ENCODE data around the gene MAP1LC3B.

Gene MAP1LC3B

GRCh38 chr16:87351320-87351698 lies 40.8 kb upstream of the MAP1LC3B start:
- 57% methylated on average over 9 of the region's 9 CpGs for WGBS
- Histone ChIP-seq H4K8ac (ENCODE audit: low read length) (no peak overlapping the region), H2BK5ac (ENCODE audit: low read depth, low read length, poor library complexity, severe bottlenecking) (no peak overlapping the region), H2BK120ac (ENCODE audit: low read depth, low read length) (no peak overlapping the region), H3K4me1 (ENCODE audit: control insufficient read depth, insufficient read depth, low read depth, low read length) (peaks cover 7% of the 10 kb centered on the region), H3K9me3 (ENCODE audit: control insufficient read depth, low read length) (no peaks in the 10 kb centered on the region), H3K9ac (ENCODE audit: low read length) (peak overlapping the region; percentile 68), H4K91ac (ENCODE audit: low read length) (no peak overlapping the region), H3K36me3 (ENCODE audit: control insufficient read depth in 1 of 2, insufficient read depth in 2 of 2, low read depth in 1 of 2, low read length in 2 of 2) (peaks cover 41 to 52% of the 10 kb centered on the region in 2 experiments), H2AFZ (ENCODE audit: low read depth, low read length) (no peak overlapping the region), H2BK12ac (ENCODE audit: low read length in 2 of 2) (no peak overlapping the region), H3K18ac (ENCODE audit: low read depth in 1 of 2, low read length in 2 of 2) (no peak overlapping the region), H3K27me3 (ENCODE audit: control insufficient read depth in 1 of 2, insufficient read depth in 1 of 2, low read length in 2 of 2) (no peaks in the 10 kb centered on the region), H3K23ac (ENCODE audit: low read length in 2 of 2) (no peak overlapping the region), H3K27ac (ENCODE audit: low read length, poor library complexity, severe bottlenecking) (no peak overlapping the region), H3K4me2 (ENCODE audit: low read length, poor library complexity, severe bottlenecking) (no peak overlapping the region), H3K79me1 (replicated peaks; ENCODE audit: low read length, poor library complexity, severe bottlenecking) (peaks cover 51% of the 10 kb centered on the region), H3K4me3 (ENCODE audit: insufficient read depth in 1 of 2, low read depth in 1 of 2, low read length in 2 of 2) (peak overlapping the region in 1 of 2 experiments; percentile 68), H3K14ac (ENCODE audit: low read length in 2 of 2) (no peak overlapping the region), H3K4ac (ENCODE audit: low read depth in 1 of 2, low read length in 2 of 2) (no peak overlapping the region), H2BK15ac (ENCODE audit: low read depth, poor library complexity, severe bottlenecking) (no peak overlapping the region), H2AK5ac (ENCODE audit: low read length, severe bottlenecking) (no peak overlapping the region)
- no peak for DNase-seq

DNA sequence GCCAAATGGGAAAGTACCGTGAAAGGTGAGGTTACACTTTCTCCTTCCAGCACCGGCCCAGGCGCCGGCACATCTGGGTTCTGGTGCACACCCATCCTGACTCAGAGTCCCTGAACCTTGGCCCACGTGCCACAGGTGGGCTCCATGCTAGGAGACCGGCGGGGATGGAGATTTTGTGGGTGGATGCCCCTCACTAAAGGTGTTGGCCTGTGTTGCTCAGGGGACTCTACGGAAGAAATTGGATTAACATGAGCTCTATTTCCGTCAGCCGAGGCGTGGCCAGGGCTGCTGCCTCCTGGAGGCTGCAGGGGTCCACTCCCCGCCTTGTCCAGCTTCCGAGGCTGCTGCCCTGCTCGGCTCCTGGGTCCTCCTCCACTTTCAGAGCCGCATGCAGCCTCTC lies 39.3 kb upstream of the MAP1LC3B start:
- H2AK5ac ChIP-seq (ENCODE audit: low read length, severe bottlenecking): no peak overlapping the region
- no peak for DNase-seq
- H3K9ac ChIP-seq (ENCODE audit: low read length): no peak overlapping the region
- H3K4ac ChIP-seq (ENCODE audit: low read depth in 1 of 2, low read length in 2 of 2): no peak overlapping the region
- H3K18ac ChIP-seq (ENCODE audit: low read depth in 1 of 2, low read length in 2 of 2): no peak overlapping the region
- no peak overlapping the region for H3K23ac ChIP-seq (ENCODE audit: low read length in 2 of 2)
- no peak overlapping the region for H4K91ac ChIP-seq (ENCODE audit: low read length)
- H3K4me3 ChIP-seq (ENCODE audit: insufficient read depth in 1 of 2, low read depth in 1 of 2, low read length in 2 of 2): no peak overlapping the region
- H3K4me2 ChIP-seq (ENCODE audit: low read length, poor library complexity, severe bottlenecking): no peak overlapping the region
- peaks cover 38 to 54% of the 10 kb centered on the region in 2 experiments for H3K36me3 ChIP-seq (ENCODE audit: control insufficient read depth in 1 of 2, insufficient read depth in 2 of 2, low read depth in 1 of 2, low read length in 2 of 2)
- H2AFZ ChIP-seq (ENCODE audit: low read depth, low read length): no peak overlapping the region
- no peak overlapping the region for H3K27ac ChIP-seq (ENCODE audit: low read length, poor library complexity, severe bottlenecking)
- H2BK12ac ChIP-seq (ENCODE audit: low read length in 2 of 2): no peak overlapping the region
- H3K14ac ChIP-seq (ENCODE audit: low read length in 2 of 2): no peak overlapping the region
- no peaks in the 10 kb centered on the region for H3K9me3 ChIP-seq (ENCODE audit: control insufficient read depth, low read length)
- H2BK15ac ChIP-seq (ENCODE audit: low read depth, poor library complexity, severe bottlenecking): no peak overlapping the region
- WGBS: 96% methylated on average over 15 of the region's 15 CpGs
- H2BK5ac ChIP-seq (ENCODE audit: low read depth, low read length, poor library complexity, severe bottlenecking): no peak overlapping the region
- no peaks in the 10 kb centered on the region for H3K27me3 ChIP-seq (ENCODE audit: control insufficient read depth in 1 of 2, insufficient read depth in 1 of 2, low read length in 2 of 2)
- peaks cover 7% of the 10 kb centered on the region for H3K4me1 ChIP-seq (ENCODE audit: control insufficient read depth, insufficient read depth, low read depth, low read length)
- H4K8ac ChIP-seq (ENCODE audit: low read length): no peak overlapping the region
- H2BK120ac ChIP-seq (ENCODE audit: low read depth, low read length): no peak overlapping the region
- H3K79me1 ChIP-seq (replicated peaks; ENCODE audit: low read length, poor library complexity, severe bottlenecking): peaks cover 48% of the 10 kb centered on the region

- H3K9me3 ChIP-seq (ENCODE audit: control insufficient read depth, low read length): no peaks in the 10 kb centered on the region
- no peak overlapping the region for H2BK5ac ChIP-seq (ENCODE audit: low read depth, low read length, poor library complexity, severe bottlenecking)
- no peak overlapping the region for H3K14ac ChIP-seq (ENCODE audit: low read length in 2 of 2)
- no peak overlapping the region for H4K91ac ChIP-seq (ENCODE audit: low read length)
- H3K18ac ChIP-seq (ENCODE audit: low read depth in 1 of 2, low read length in 2 of 2): no peak overlapping the region
- no peaks in the 10 kb centered on the region for H3K27me3 ChIP-seq (ENCODE audit: control insufficient read depth in 1 of 2, insufficient read depth in 1 of 2, low read length in 2 of 2)
- DNase-seq: no peak
- H3K23ac ChIP-seq (ENCODE audit: low read length in 2 of 2): no peak overlapping the region
- H2AK5ac ChIP-seq (ENCODE audit: low read length, severe bottlenecking): no peak overlapping the region
- H2BK12ac ChIP-seq (ENCODE audit: low read length in 2 of 2): no peak overlapping the region
- H3K4me3 ChIP-seq (ENCODE audit: insufficient read depth in 1 of 2, low read depth in 1 of 2, low read length in 2 of 2): no peak overlapping the region
- peaks cover 40 to 55% of the 10 kb centered on the region in 2 experiments for H3K36me3 ChIP-seq (ENCODE audit: control insufficient read depth in 1 of 2, insufficient read depth in 2 of 2, low read depth in 1 of 2, low read length in 2 of 2)
- H3K4me2 ChIP-seq (ENCODE audit: low read length, poor library complexity, severe bottlenecking): no peak overlapping the region
- H2AFZ ChIP-seq (ENCODE audit: low read depth, low read length): no peak overlapping the region
- H3K4me1 ChIP-seq (ENCODE audit: control insufficient read depth, insufficient read depth, low read depth, low read length): peaks cover 7% of the 10 kb centered on the region
- no peak overlapping the region for H3K27ac ChIP-seq (ENCODE audit: low read length, poor library complexity, severe bottlenecking)
- H3K9ac ChIP-seq (ENCODE audit: low read length): no peak overlapping the region
- H3K4ac ChIP-seq (ENCODE audit: low read depth in 1 of 2, low read length in 2 of 2): no peak overlapping the region
- 95% methylated on average over 11 of the region's 17 CpGs for WGBS
- no peak overlapping the region for H2BK120ac ChIP-seq (ENCODE audit: low read depth, low read length)
- no peak overlapping the region for H4K8ac ChIP-seq (ENCODE audit: low read length)
- peaks cover 45% of the 10 kb centered on the region for H3K79me1 ChIP-seq (replicated peaks; ENCODE audit: low read length, poor library complexity, severe bottlenecking)
- no peak overlapping the region for H2BK15ac ChIP-seq (ENCODE audit: low read depth, poor library complexity, severe bottlenecking)
These were observed 38.5 kb upstream of the MAP1LC3B start for GRCh38 chr16:87353613-87354012.

- no peaks in the 10 kb centered on the region for H3K9me3 ChIP-seq (ENCODE audit: control insufficient read depth, low read length)
- H3K4me2 ChIP-seq (ENCODE audit: low read length, poor library complexity, severe bottlenecking): no peak overlapping the region
- DNase-seq: no peak
- H3K4me3 ChIP-seq (ENCODE audit: insufficient read depth in 1 of 2, low read depth in 1 of 2, low read length in 2 of 2): no peak overlapping the region
- no peak overlapping the region for H3K27ac ChIP-seq (ENCODE audit: low read length, poor library complexity, severe bottlenecking)
- H2BK120ac ChIP-seq (ENCODE audit: low read depth, low read length): no peak overlapping the region
- no peak overlapping the region for H2BK15ac ChIP-seq (ENCODE audit: low read depth, poor library complexity, severe bottlenecking)
- H3K4me1 ChIP-seq (ENCODE audit: control insufficient read depth, insufficient read depth, low read depth, low read length): peaks cover 14% of the 10 kb centered on the region
- no peak overlapping the region for H2BK5ac ChIP-seq (ENCODE audit: low read depth, low read length, poor library complexity, severe bottlenecking)
- no peak overlapping the region for H3K23ac ChIP-seq (ENCODE audit: low read length in 2 of 2)
- H4K8ac ChIP-seq (ENCODE audit: low read length): no peak overlapping the region
- peaks cover 55% of the 10 kb centered on the region for H3K79me1 ChIP-seq (replicated peaks; ENCODE audit: low read length, poor library complexity, severe bottlenecking)
- H3K4ac ChIP-seq (ENCODE audit: low read depth in 1 of 2, low read length in 2 of 2): no peak overlapping the region
- H2AK5ac ChIP-seq (ENCODE audit: low read length, severe bottlenecking): no peak overlapping the region
- H2AFZ ChIP-seq (ENCODE audit: low read depth, low read length): no peak overlapping the region
- no peak overlapping the region for H3K14ac ChIP-seq (ENCODE audit: low read length in 2 of 2)
- peaks cover 55 to 80% of the 10 kb centered on the region in 2 experiments for H3K36me3 ChIP-seq (ENCODE audit: control insufficient read depth in 1 of 2, insufficient read depth in 2 of 2, low read depth in 1 of 2, low read length in 2 of 2)
- H2BK12ac ChIP-seq (ENCODE audit: low read length in 2 of 2): no peak overlapping the region
- WGBS: 96% methylated on average over 8 of the region's 8 CpGs
- H4K91ac ChIP-seq (ENCODE audit: low read length): no peak overlapping the region
- H3K27me3 ChIP-seq (ENCODE audit: control insufficient read depth in 1 of 2, insufficient read depth in 1 of 2, low read length in 2 of 2): no peaks in the 10 kb centered on the region
- H3K9ac ChIP-seq (ENCODE audit: low read length): no peak overlapping the region
- no peak overlapping the region for H3K18ac ChIP-seq (ENCODE audit: low read depth in 1 of 2, low read length in 2 of 2)
These were observed 35.7 kb upstream of the MAP1LC3B start for GRCh38 chr16:87356491-87356853.
